ENCODE measurements around the gene RNLS.
A peak's percentile ranks its signal among the peaks of the same experiment; 100 is the strongest.

The RNLS gene

DNA sequence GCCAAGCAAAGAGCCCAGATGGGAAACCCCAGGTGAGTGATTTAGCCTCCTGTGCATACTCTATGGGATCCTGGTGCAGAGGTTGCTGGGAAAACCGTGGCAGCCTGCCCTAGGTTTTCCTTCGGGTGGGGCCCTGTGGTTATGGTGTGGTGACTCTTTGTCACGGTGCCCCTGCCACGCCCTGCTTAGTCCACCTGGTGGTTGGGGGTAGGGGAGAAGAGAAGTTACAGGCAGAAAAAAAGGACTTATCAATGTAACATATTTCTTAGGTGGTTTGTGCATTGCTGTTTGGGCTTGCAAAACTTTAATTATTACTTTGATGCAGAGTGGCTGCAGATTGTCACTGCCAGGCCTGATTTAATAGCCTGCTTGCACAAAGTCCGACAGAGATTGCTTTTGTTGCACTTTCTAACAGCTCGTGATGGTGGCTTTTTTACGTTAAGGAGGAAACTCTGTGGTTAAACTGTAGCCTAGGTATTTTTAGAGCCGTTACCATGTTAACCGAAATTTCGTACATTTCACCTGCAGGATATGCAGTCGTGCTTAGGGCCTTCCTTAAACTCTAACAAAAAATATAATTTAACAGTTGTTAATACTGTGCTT is 197.4 kb downstream of the RNLS start (continued):
- no peak for TF ChIP-seq ZNF544 (tag by site-specific recombination; IDR thresholded peaks at IDR 0.05)
- no peak for TF ChIP-seq ZEB2 (tag by site-specific recombination; IDR thresholded peaks at IDR 0.05)

- Histone ChIP-seq H3K36me3 (ENCODE audit: control insufficient read depth in 2 of 2, insufficient read depth in 1 of 2, low read length in 2 of 2) (no peaks in the 10 kb centered on the region; a peak in 1 of 3 replicates), H3K9me3 (ENCODE audit: control insufficient read depth, insufficient read depth, low read depth, low read length) (no peaks in the 10 kb centered on the region), H3K27ac (ENCODE audit: extremely low read depth, low read depth, low read length) (no peak overlapping the region), H3K4me1 (ENCODE audit: control insufficient read depth, insufficient read depth, low read length) (peaks cover 24% of the 10 kb centered on the region), H3K4me3 (ENCODE audit: low read depth, low read length) (no peak overlapping the region)
- POLR2A ChIA-PET, result no interaction called here
- CTCF ChIA-PET, result no interaction called here
- TF ChIP-seq SCRT1 (tag by site-specific recombination; IDR thresholded peaks at IDR 0.05; ENCODE audit: borderline replicate concordance) (no peak), ZNF654 (tag by site-specific recombination; IDR thresholded peaks at IDR 0.05; ENCODE audit: low read depth) (no peak), ZNF843 (tag by site-specific recombination; IDR thresholded peaks at IDR 0.05) (no peak), ZNF777 (tag by site-specific recombination; IDR thresholded peaks at IDR 0.05; ENCODE audit: borderline replicate concordance) (no peak), ZSCAN16 (tag by site-specific recombination; IDR thresholded peaks at IDR 0.05) (no peak), ZNF596 (tag by site-specific recombination; IDR thresholded peaks at IDR 0.05) (no peak), ZNF530 (tag by site-specific recombination; IDR thresholded peaks at IDR 0.05; ENCODE audit: low read depth) (no peak), CTCF (tag by site-specific recombination; IDR thresholded peaks at IDR 0.05) (no peak), SALL2 (tag by site-specific recombination; IDR thresholded peaks at IDR 0.05; ENCODE audit: borderline replicate concordance) (no peak), KLF1 (tag by site-specific recombination; IDR thresholded peaks at IDR 0.05) (no peak), ZNF529 (tag by site-specific recombination; IDR thresholded peaks at IDR 0.05; ENCODE audit: insufficient replicate concordance) (no peak), ZNF510 (tag by site-specific recombination; IDR thresholded peaks at IDR 0.05; ENCODE audit: insufficient replicate concordance) (no peak), KLF7 (tag by site-specific recombination; IDR thresholded peaks at IDR 0.05; ENCODE audit: borderline replicate concordance) (no peak)
- TF ChIP-seq, protein P1, sequence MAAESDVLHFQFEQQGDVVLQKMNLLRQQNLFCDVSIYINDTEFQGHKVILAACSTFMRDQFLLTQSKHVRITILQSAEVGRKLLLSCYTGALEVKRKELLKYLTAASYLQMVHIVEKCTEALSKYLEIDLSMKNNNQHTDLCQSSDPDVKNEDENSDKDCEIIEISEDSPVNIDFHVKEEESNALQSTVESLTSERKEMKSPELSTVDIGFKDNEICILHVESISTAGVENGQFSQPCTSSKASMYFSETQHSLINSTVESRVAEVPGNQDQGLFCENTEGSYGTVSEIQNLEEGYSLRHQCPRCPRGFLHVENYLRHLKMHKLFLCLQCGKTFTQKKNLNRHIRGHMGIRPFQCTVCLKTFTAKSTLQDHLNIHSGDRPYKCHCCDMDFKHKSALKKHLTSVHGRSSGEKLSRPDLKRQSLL (tag by site-specific recombination; IDR thresholded peaks at IDR 0.05), result no peak
- TF ChIP-seq, protein P2, sequence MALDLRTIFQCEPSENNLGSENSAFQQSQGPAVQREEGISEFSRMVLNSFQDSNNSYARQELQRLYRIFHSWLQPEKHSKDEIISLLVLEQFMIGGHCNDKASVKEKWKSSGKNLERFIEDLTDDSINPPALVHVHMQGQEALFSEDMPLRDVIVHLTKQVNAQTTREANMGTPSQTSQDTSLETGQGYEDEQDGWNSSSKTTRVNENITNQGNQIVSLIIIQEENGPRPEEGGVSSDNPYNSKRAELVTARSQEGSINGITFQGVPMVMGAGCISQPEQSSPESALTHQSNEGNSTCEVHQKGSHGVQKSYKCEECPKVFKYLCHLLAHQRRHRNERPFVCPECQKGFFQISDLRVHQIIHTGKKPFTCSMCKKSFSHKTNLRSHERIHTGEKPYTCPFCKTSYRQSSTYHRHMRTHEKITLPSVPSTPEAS (tag by site-specific recombination; IDR thresholded peaks at IDR 0.05), result no peak
- TF ChIP-seq, protein P3, sequence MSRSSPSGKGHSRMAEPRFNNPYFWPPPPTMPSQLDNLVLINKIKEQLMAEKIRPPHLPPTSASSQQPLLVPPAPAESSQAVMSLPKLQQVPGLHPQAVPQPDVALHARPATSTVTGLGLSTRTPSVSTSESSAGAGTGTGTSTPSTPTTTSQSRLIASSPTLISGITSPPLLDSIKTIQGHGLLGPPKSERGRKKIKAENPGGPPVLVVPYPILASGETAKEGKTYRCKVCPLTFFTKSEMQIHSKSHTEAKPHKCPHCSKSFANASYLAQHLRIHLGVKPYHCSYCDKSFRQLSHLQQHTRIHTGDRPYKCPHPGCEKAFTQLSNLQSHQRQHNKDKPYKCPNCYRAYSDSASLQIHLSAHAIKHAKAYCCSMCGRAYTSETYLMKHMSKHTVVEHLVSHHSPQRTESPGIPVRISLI (tag by site-specific recombination; IDR thresholded peaks at IDR 0.05), result no peak
These were observed 199.8 kb downstream of the RNLS start for GRCh38 chr10:88383276-88383675.

- CTCF ChIA-PET, result interaction anchor here (0.6 to 1.0 kb wide), 2 partner anchors 35 to 182 kb away, joined by 3 read pairs; no protein-coding TSS in a partner anchor
- peaks cover 19% of the 10 kb centered on the region for H3K4me1 ChIP-seq (ENCODE audit: control insufficient read depth, insufficient read depth, low read length)
- no peak overlapping the region for H3K4me3 ChIP-seq (ENCODE audit: low read depth, low read length)
- no peaks in the 10 kb centered on the region for H3K9me3 ChIP-seq (ENCODE audit: control insufficient read depth, insufficient read depth, low read depth, low read length)
- H3K27ac ChIP-seq (ENCODE audit: extremely low read depth, low read depth, low read length), result no peak overlapping the region
- no peak for TF ChIP-seq ZNF140 (tag by site-specific recombination; IDR thresholded peaks at IDR 0.05)
- TF ChIP-seq EGR2 (tag by site-specific recombination; IDR thresholded peaks at IDR 0.05; ENCODE audit: low read depth), result no peak
- no peak for TF ChIP-seq ZFHX2 (tag by site-specific recombination; conservative IDR thresholded peaks at IDR 0.05)
- no peak for TF ChIP-seq ZNF677 (tag by site-specific recombination; IDR thresholded peaks at IDR 0.05)
- peak; percentile 98 for TF ChIP-seq ZNF510 (tag by site-specific recombination; IDR thresholded peaks at IDR 0.05; ENCODE audit: insufficient replicate concordance)
- TF ChIP-seq SALL2 (tag by site-specific recombination; IDR thresholded peaks at IDR 0.05; ENCODE audit: borderline replicate concordance), result no peak
- no peak for TF ChIP-seq ZFP3 (tag by site-specific recombination; IDR thresholded peaks at IDR 0.05; ENCODE audit: low read depth)
- no peaks in the 10 kb centered on the region; a peak in 1 of 3 replicates for H3K36me3 ChIP-seq (ENCODE audit: control insufficient read depth in 2 of 2, insufficient read depth in 1 of 2, low read length in 2 of 2)
- POLR2A ChIA-PET, result no interaction called here
These were observed 200.4 kb downstream of the RNLS start for GRCh38 chr10:88382699-88383098.
